ENCODE measurements around the gene ADSS2. TPM values are rescaled to one million over a fixed set of nuclear protein-coding genes. Genes with fewer than 3 reads are reported as not detected.

ADSS2 gene
- total and polyA plus RNA-seq, 3 experiments from 2014 or later: 34.3 to 67.9 (median 64.6) TPM

- DNase-seq: no peak
- no peaks in the 10 kb centered on the region for H3K27me3 ChIP-seq (ENCODE audit: insufficient read depth, low read length, poor library complexity, severe bottlenecking)
- no peaks in the 10 kb centered on the region for H3K36me3 ChIP-seq (ENCODE audit: insufficient read depth, low read length)
- CTCF ChIA-PET: no interaction called here
- Mint-ChIP-seq H3K27ac (no peak overlapping the region), H3K4me1 (peaks cover 0 to under 1% (median 0%) of the 10 kb centered on the region in 3 donors), H3K27me3 (no peaks in the 10 kb centered on the region), H3K36me3 (no peaks in the 10 kb centered on the region), H3K9me3 (peaks cover 0 to 1% (median 0%) of the 10 kb centered on the region in 5 donors), H3K4me3 (no peak overlapping the region)
- no peak overlapping the region for H3K4me3 ChIP-seq (ENCODE audit: low read length)
- H3K9me3 ChIP-seq (ENCODE audit: low read length): no peaks in the 10 kb centered on the region
- POLR2A ChIA-PET: no interaction called here
- peaks cover 2% of the 10 kb centered on the region for H3K4me1 ChIP-seq (ENCODE audit: insufficient read depth, low read length)
- H3K27ac ChIP-seq (ENCODE audit: low read depth, low read length): no peak overlapping the region
These were observed 15.0 kb upstream of the ADSS2 start for GRCh38 chr1:244466724-244467123.

GRCh38 chr1:244461245-244462071, 9.7 kb upstream of the ADSS2 start, which contains the start of gene CATSPERE:
Gene CATSPERE, plus strand, starts transcription at chr1:244461273. Its CDS starts 157 bp downstream, at chr1:244461430.
- Histone ChIP-seq H3K4me3 (ENCODE audit: low read length) (peak within 1 kb of the TSS; percentile 87), H3K36me3 (ENCODE audit: insufficient read depth, low read length) (no peaks in the 10 kb centered on the region), H3K4me1 (ENCODE audit: insufficient read depth, low read length) (peaks cover 14% of the 10 kb centered on the region), H3K9me3 (ENCODE audit: low read length) (no peaks in the 10 kb centered on the region), H3K27ac (ENCODE audit: low read depth, low read length) (peak within 1 kb of the TSS; percentile 74), H3K27me3 (ENCODE audit: insufficient read depth, low read length, poor library complexity, severe bottlenecking) (no peaks in the 10 kb centered on the region)
- H3K27ac Mint-ChIP-seq: peak within 1 kb of the TSS; percentile 75 to 99 (median 91)
- no peaks in the 10 kb centered on the region for H3K27me3 Mint-ChIP-seq
- peaks cover 8 to 19% (median 12%) of the 10 kb centered on the region in 3 donors for H3K4me1 Mint-ChIP-seq
- peak within 1 kb of the TSS; percentile 73 to 88 (median 83) for H3K4me3 Mint-ChIP-seq
- POLR2A ChIA-PET: interaction anchor here (0.6 to 1.6 kb wide), 5 partner anchors 10 to 1863 kb away, joined by 3 to 9 read pairs (median 4); partner anchors contain the start of genes ADSS2 and COX20
- H3K36me3 Mint-ChIP-seq: peaks cover 0 to 1% (median 0%) of the 10 kb centered on the region in 3 donors
- DNase-seq: peak; percentile 63 to 85 (median 75)
- no peaks in the 10 kb centered on the region for H3K9me3 Mint-ChIP-seq
- CTCF ChIA-PET: interaction anchor here (1.0 kb wide), 1 partner anchor 165 kb away, joined by 3 read pairs; no protein-coding TSS in a partner anchor

GRCh38 chr1:244460197-244460596, 8.5 kb upstream of the ADSS2 start:
- H3K4me1 Mint-ChIP-seq: peaks cover 8 to 19% (median 12%) of the 10 kb centered on the region in 3 donors
- no peak overlapping the region for H3K27ac ChIP-seq (ENCODE audit: low read depth, low read length)
- H3K36me3 Mint-ChIP-seq: peaks cover 0 to 1% (median 0%) of the 10 kb centered on the region in 3 donors
- H3K27ac Mint-ChIP-seq: peak overlapping the region in 5 of 8 donors; percentile 45 to 76 (median 57)
- H3K4me1 ChIP-seq (ENCODE audit: insufficient read depth, low read length): peaks cover 14% of the 10 kb centered on the region
- no peak overlapping the region for H3K4me3 ChIP-seq (ENCODE audit: low read length)
- no peaks in the 10 kb centered on the region for H3K9me3 ChIP-seq (ENCODE audit: low read length)
- no peak for DNase-seq
- ChIA-PET CTCF (no interaction called here), POLR2A (interaction anchor here (1.3 kb wide), 1 partner anchor 9 kb away, joined by 5 read pairs; the partner anchor contains the start of gene ADSS2)
- peaks cover 0 to 3% of the 10 kb centered on the region in 2 donors for H3K27me3 Mint-ChIP-seq
- H3K4me3 Mint-ChIP-seq: peak overlapping the region; percentile 58 to 80 (median 69)
- H3K36me3 ChIP-seq (ENCODE audit: insufficient read depth, low read length): no peaks in the 10 kb centered on the region
- H3K9me3 Mint-ChIP-seq: no peaks in the 10 kb centered on the region
- H3K27me3 ChIP-seq (ENCODE audit: insufficient read depth, low read length, poor library complexity, severe bottlenecking): no peaks in the 10 kb centered on the region

- no peaks in the 10 kb centered on the region for H3K9me3 Mint-ChIP-seq
- no peak for DNase-seq
- peaks cover 0 to 3% of the 10 kb centered on the region in 2 donors for H3K27me3 Mint-ChIP-seq
- H3K27ac Mint-ChIP-seq: no peak overlapping the region
- H3K4me1 Mint-ChIP-seq: peaks cover 8 to 19% (median 12%) of the 10 kb centered on the region in 3 donors
- Histone ChIP-seq H3K27ac (ENCODE audit: low read depth, low read length) (no peak overlapping the region), H3K4me1 (ENCODE audit: insufficient read depth, low read length) (peaks cover 14% of the 10 kb centered on the region), H3K4me3 (ENCODE audit: low read length) (no peak overlapping the region), H3K36me3 (ENCODE audit: insufficient read depth, low read length) (no peaks in the 10 kb centered on the region), H3K9me3 (ENCODE audit: low read length) (no peaks in the 10 kb centered on the region), H3K27me3 (ENCODE audit: insufficient read depth, low read length, poor library complexity, severe bottlenecking) (no peaks in the 10 kb centered on the region)
- no peak overlapping the region for H3K4me3 Mint-ChIP-seq
- H3K36me3 Mint-ChIP-seq: peaks cover 0 to 1% (median 0%) of the 10 kb centered on the region in 3 donors
- ChIA-PET CTCF (no interaction called here), POLR2A (no interaction called here)
These were observed 7.1 kb upstream of the ADSS2 start for GRCh38 chr1:244458781-244459180.

- ChIA-PET POLR2A (no interaction called here), CTCF (no interaction called here)
These were observed 4.9 kb upstream of the ADSS2 start for GRCh38 chr1:244456586-244456985.

GRCh38 chr1:244454412-244454811, 2.7 kb upstream of the ADSS2 start:
- DNase-seq: no peak
- peak overlapping the region in 1 of 8 donors; percentile 37 for H3K27ac Mint-ChIP-seq
- peaks cover 0 to 6% of the 10 kb centered on the region in 2 donors for H3K27me3 Mint-ChIP-seq
- Histone ChIP-seq H3K27ac (ENCODE audit: low read depth, low read length) (no peak overlapping the region), H3K9me3 (ENCODE audit: low read length) (no peaks in the 10 kb centered on the region), H3K4me3 (ENCODE audit: low read length) (no peak overlapping the region), H3K4me1 (ENCODE audit: insufficient read depth, low read length) (peaks cover 17% of the 10 kb centered on the region), H3K27me3 (ENCODE audit: insufficient read depth, low read length, poor library complexity, severe bottlenecking) (no peaks in the 10 kb centered on the region), H3K36me3 (ENCODE audit: insufficient read depth, low read length) (no peaks in the 10 kb centered on the region)
- ChIA-PET POLR2A (no interaction called here), CTCF (interaction anchor here (1.6 kb wide), 1 partner anchor 198 kb away, joined by 4 read pairs; no protein-coding TSS in a partner anchor)
- no peaks in the 10 kb centered on the region for H3K9me3 Mint-ChIP-seq
- peak overlapping the region in 1 of 7 donors; percentile 6 for H3K4me3 Mint-ChIP-seq
- peaks cover 0 to 16% (median 0%) of the 10 kb centered on the region in 3 donors for H3K36me3 Mint-ChIP-seq
- H3K4me1 Mint-ChIP-seq: peaks cover 19 to 31% (median 21%) of the 10 kb centered on the region in 3 donors

More at GRCh38 chr1:244456586-244456985, 4.9 kb upstream of the ADSS2 start:
- Mint-ChIP-seq H3K4me3 (no peak overlapping the region), H3K9me3 (no peaks in the 10 kb centered on the region), H3K27me3 (peaks cover 0 to 3% of the 10 kb centered on the region in 2 donors), H3K36me3 (peaks cover 0 to 1% (median 0%) of the 10 kb centered on the region in 3 donors), H3K27ac (no peak overlapping the region), H3K4me1 (peaks cover 12 to 32% (median 17%) of the 10 kb centered on the region in 3 donors)
- H3K4me3 ChIP-seq (ENCODE audit: low read length): no peak overlapping the region
- H3K27ac ChIP-seq (ENCODE audit: low read depth, low read length): no peak overlapping the region
- DNase-seq: no peak
- no peaks in the 10 kb centered on the region for H3K27me3 ChIP-seq (ENCODE audit: insufficient read depth, low read length, poor library complexity, severe bottlenecking)
- H3K9me3 ChIP-seq (ENCODE audit: low read length): no peaks in the 10 kb centered on the region
- peaks cover 17% of the 10 kb centered on the region for H3K4me1 ChIP-seq (ENCODE audit: insufficient read depth, low read length)
- H3K36me3 ChIP-seq (ENCODE audit: insufficient read depth, low read length): no peaks in the 10 kb centered on the region

GRCh38 chr1:244451951-244452795, 464 bp upstream of the ADSS2 start:
- peaks cover 0 to 6% of the 10 kb centered on the region in 2 donors for H3K27me3 Mint-ChIP-seq
- POLR2A ChIA-PET: interaction anchor here (0.6 to 2.5 kb wide), 4 partner anchors 8 to 383 kb away, joined by 3 to 9 read pairs (median 5); partner anchors contain the start of genes CATSPERE and COX20
- peak overlapping the region; percentile 55 for H3K4me3 ChIP-seq (ENCODE audit: low read length)

More at GRCh38 chr1:244451951-244452795, 464 bp upstream of the ADSS2 start:
- Mint-ChIP-seq H3K36me3 (peaks cover 0 to 29% (median 2%) of the 10 kb centered on the region in 3 donors), H3K4me3 (peak overlapping the region; percentile 65 to 99 (median 95)), H3K27ac (peak overlapping the region; percentile 89 to 99 (median 98)), H3K9me3 (no peaks in the 10 kb centered on the region), H3K4me1 (peaks cover 38 to 52% (median 43%) of the 10 kb centered on the region in 3 donors)
- H3K4me1 ChIP-seq (ENCODE audit: insufficient read depth, low read length): peaks cover 39% of the 10 kb centered on the region
- H3K36me3 ChIP-seq (ENCODE audit: insufficient read depth, low read length): no peaks in the 10 kb centered on the region
- CTCF ChIA-PET: no interaction called here
- no peaks in the 10 kb centered on the region for H3K9me3 ChIP-seq (ENCODE audit: low read length)
- DNase-seq: peak; percentile 98 to 99 (median 99)
- H3K27ac ChIP-seq (ENCODE audit: low read depth, low read length): peak overlapping the region; percentile 97
- H3K27me3 ChIP-seq (ENCODE audit: insufficient read depth, low read length, poor library complexity, severe bottlenecking): no peaks in the 10 kb centered on the region

All from CD8-positive, alpha-beta memory T cell (primary cell).